H1 (cell line): ENCODE data around the gene SPATA19. TPM values are rescaled to one million over a fixed set of nuclear protein-coding genes. Genes with fewer than 3 reads are reported as not detected.

Experiments
- CTCF ChIA-PET: fragments of 300-600 bp; sonication (Branson Sonifier 250); formaldehyde crosslinking; loops from one replicate; lab custom pipeline; 2021; ENCODE audit not compliant: partially characterized antibody; lab: Charles Lee
- POLR2A ChIA-PET: fragments of 300-600 bp; sonication (Branson Sonifier 250); formaldehyde crosslinking; loops from one replicate; lab custom pipeline; 2021; ENCODE audit warnings: inconsistent platforms; ENCODE audit not compliant: partially characterized antibody; lab: Charles Lee
- DNase-seq, 2 experiments: peaks; one replicate each; pipeline versions ENCODE4 v3.0.0 to v3.0.0-alpha.2; 2010 to 2022; ENCODE audit warnings: low spot score in 2 of 2, low read depth in 1 of 2, mixed read lengths in 1 of 2
- FAIRE-seq: peaks from 2 replicates; lab custom pipeline; 2011; peaks lifted over from hg19 to GRCh38; lab: Jason Lieb, UNC
- H2AFZ ChIP-seq: 2 replicates; pipeline ENCODE4 v1.8.1; 2012; ENCODE audit warnings: low read length, inconsistent platforms
- H2AK5ac ChIP-seq: 2 replicates; pipeline ENCODE4 v1.6.1; 2013; ENCODE audit warnings: low read depth, low read length
- H2BK120ac ChIP-seq: replicated peaks from 2 replicates; pipeline ENCODE3; 2013; ENCODE audit warnings: low read depth, low read length, inconsistent platforms
- H2BK12ac ChIP-seq: 2 replicates; pipeline ENCODE4 v1.6.1; 2013; ENCODE audit warnings: low read depth, low read length
- H2BK15ac ChIP-seq: 2 replicates; pipeline ENCODE4 v1.6.1; 2013; ENCODE audit warnings: low read length
- H2BK20ac ChIP-seq: 2 replicates; pipeline ENCODE4 v1.6.1; 2013; ENCODE audit warnings: low read length
- H2BK5ac ChIP-seq: 2 replicates; pipeline ENCODE4 v1.6.1; 2013; ENCODE audit warnings: low read depth, low read length
- H3K14ac ChIP-seq: 2 replicates; pipeline ENCODE4 v1.6.1; 2013; ENCODE audit warnings: inconsistent platforms; ENCODE audit not compliant: insufficient read length
- H3K18ac ChIP-seq: 2 replicates; pipeline ENCODE4 v1.6.1; 2013; ENCODE audit warnings: low read length; ENCODE audit errors: extremely low read depth
- H3K23ac ChIP-seq: 2 replicates; pipeline ENCODE4 v1.6.1; 2013; ENCODE audit warnings: inconsistent platforms; ENCODE audit not compliant: insufficient read length
- H3K23me2 ChIP-seq: 2 replicates; pipeline ENCODE4 v1.6.1; 2013; ENCODE audit warnings: low read depth, low read length
- H3K27ac ChIP-seq: 2 replicates; pipeline ENCODE4 v1.6.1; 2011; ENCODE audit warnings: low read depth, low read length, inconsistent platforms
- H3K27me3 ChIP-seq, 4 experiments: replicated peaks in 1 of 4; 1 replicate in 1 of 4; 2 replicates in 3 of 4; pipeline versions ENCODE4 v1.6.1 to v1.8.1; 2011 to 2013; ENCODE audit warnings: low read length in 3 of 4, mild to moderate bottlenecking in 3 of 4, inconsistent platforms in 2 of 4, mixed read lengths in 2 of 4, moderate library complexity in 1 of 4; ENCODE audit not compliant: control insufficient read depth in 3 of 4, insufficient read depth in 3 of 4; ENCODE audit errors: extremely low read depth in 1 of 4
- H3K36me3 ChIP-seq, 4 experiments: 2 replicates each; pipeline versions ENCODE4 v1.6.1 to v1.8.1; 2011 to 2013; ENCODE audit warnings: mild to moderate bottlenecking in 4 of 4, low read length in 3 of 4, moderate library complexity in 2 of 4, control low read depth in 1 of 4, inconsistent platforms in 1 of 4; ENCODE audit not compliant: insufficient read depth in 4 of 4, control insufficient read depth in 2 of 4
- H3K4ac ChIP-seq: replicated peaks from 2 replicates; pipeline ENCODE3; 2013; ENCODE audit warnings: low read length, low read depth, mixed read lengths, inconsistent platforms; ENCODE audit not compliant: insufficient read length
- H3K4me1 ChIP-seq, 4 experiments: replicated peaks in 1 of 4; 1 replicate in 1 of 4; 2 replicates in 3 of 4; pipeline versions ENCODE4 v1.6.1 to v1.8.1; 2011 to 2013; ENCODE audit warnings: low read length in 3 of 4, inconsistent platforms in 2 of 4, mixed read lengths in 1 of 4; ENCODE audit not compliant: insufficient read depth in 4 of 4, control insufficient read depth in 3 of 4
- H3K4me2 ChIP-seq, 2 experiments: 2 replicates each; pipeline versions ENCODE4 v1.6.1 to v1.8.1; 2011 to 2013; ENCODE audit warnings: low read depth in 2 of 2, low read length in 2 of 2, control low read depth in 1 of 2, inconsistent platforms in 1 of 2, mild to moderate bottlenecking in 1 of 2; ENCODE audit not compliant: insufficient read depth in 1 of 2
- H3K4me3 ChIP-seq, 4 experiments: fragments of 200-600, 300-600 bp in 1 of 4; sonication (generic), shearing (Covaris generic), sonication (Bioruptor Twin) in 1 of 4; 2 replicates each; pipeline versions ENCODE4 v1.5.1 to v1.8.1; 2011 to 2016; ENCODE audit warnings: low read length in 4 of 4, low read depth in 3 of 4, control low read depth in 2 of 4, inconsistent platforms in 2 of 4, mild to moderate bottlenecking in 2 of 4, mixed read lengths in 1 of 4, moderate library complexity in 1 of 4; ENCODE audit not compliant: insufficient read depth in 2 of 4; ENCODE audit errors: extremely low read depth in 1 of 4
- H3K56ac ChIP-seq: replicated peaks from 2 replicates; pipeline ENCODE3; 2013; ENCODE audit warnings: low read depth, mild to moderate bottlenecking, mixed read lengths, low read length, inconsistent platforms; ENCODE audit not compliant: insufficient read length
- H3K79me1 ChIP-seq: 2 replicates; pipeline ENCODE4 v1.6.1; 2013; ENCODE audit warnings: low read depth, low read length, control low read depth
- H3K79me2 ChIP-seq, 2 experiments: 2 replicates each; pipeline versions ENCODE4 v1.6.1 to v1.8.1; 2012 to 2013; ENCODE audit warnings: low read length in 2 of 2, mild to moderate bottlenecking in 2 of 2, inconsistent platforms in 1 of 2; ENCODE audit not compliant: insufficient read depth in 2 of 2, control insufficient read depth in 1 of 2
- H3K9ac ChIP-seq, 4 experiments: replicated peaks in 1 of 4; 1 replicate in 1 of 4; 2 replicates in 3 of 4; pipeline versions ENCODE4 v1.6.1 to v1.8.1; 2011 to 2013; ENCODE audit warnings: low read depth in 3 of 4, low read length in 3 of 4, control low read depth in 2 of 4, mild to moderate bottlenecking in 2 of 4, moderate library complexity in 2 of 4, inconsistent platforms in 1 of 4; ENCODE audit errors: extremely low read depth in 1 of 4
- H3K9me3 ChIP-seq, 2 experiments: 2 replicates each; pipeline versions ENCODE4 v1.6.1 to v1.8.1; 2012 to 2013; ENCODE audit warnings: mild to moderate bottlenecking in 2 of 2, moderate library complexity in 2 of 2, control low read depth in 1 of 2, inconsistent platforms in 1 of 2, low read depth in 1 of 2, low read length in 1 of 2, mixed read lengths in 1 of 2; ENCODE audit not compliant: insufficient read depth in 2 of 2
- H4K20me1 ChIP-seq, 2 experiments: replicated peaks in 1 of 2; 2 replicates each; pipeline versions ENCODE3 to v1.8.1; 2011 to 2013; ENCODE audit warnings: inconsistent platforms in 2 of 2, low read length in 2 of 2, mild to moderate bottlenecking in 1 of 2; ENCODE audit not compliant: insufficient read depth in 2 of 2, control insufficient read depth in 1 of 2
- H4K5ac ChIP-seq: 2 replicates; pipeline ENCODE4 v1.6.1; 2013; ENCODE audit warnings: low read length, low read depth, mixed read lengths, inconsistent platforms; ENCODE audit not compliant: insufficient read length
- H4K8ac ChIP-seq: 2 replicates; pipeline ENCODE4 v1.8.0; 2013; ENCODE audit warnings: mild to moderate bottlenecking, moderate library complexity, low read length, inconsistent platforms; ENCODE audit not compliant: insufficient read depth; ENCODE audit errors: extremely low read depth
- H4K91ac ChIP-seq: replicated peaks from 2 replicates; pipeline ENCODE3; 2013; ENCODE audit warnings: low read length, mixed read lengths, inconsistent platforms; ENCODE audit not compliant: insufficient read length
- CEBPB ChIP-seq: IDR thresholded peaks from 2 replicates; pipeline ENCODE4 v1.6.1; 2012; ENCODE audit warnings: low read depth, low read length
- CHD1 ChIP-seq: IDR thresholded peaks from 2 replicates; pipeline ENCODE4 v1.6.1; 2012; ENCODE audit warnings: low read depth, low read length, improper control_type of control experiment
- JUND ChIP-seq: IDR thresholded peaks from 2 replicates; pipeline ENCODE4 v1.6.1; 2011; ENCODE audit warnings: mild to moderate bottlenecking, improper control_type of control experiment, low read length
- SAP30 ChIP-seq: fragments of 300-600 bp; sonication (generic); IDR thresholded peaks from 2 replicates; pipeline ENCODE4 v1.7.1; 2012; ENCODE audit warnings: low read length, moderate library complexity, mild to moderate bottlenecking, inconsistent platforms; ENCODE audit not compliant: insufficient read depth, insufficient replicate concordance
- SIN3A ChIP-seq, 2 experiments: IDR thresholded peaks in 1 of 2; conservative IDR thresholded peaks in 1 of 2; 2 replicates each; pipeline ENCODE4 v1.6.1; 2011 to 2012; ENCODE audit warnings: low read length in 2 of 2, improper control_type of control experiment in 1 of 2, low read depth in 1 of 2, mild to moderate bottlenecking in 1 of 2
- TEAD4 ChIP-seq: IDR thresholded peaks from 2 replicates; pipeline ENCODE4 v1.6.1; 2012; ENCODE audit warnings: low read depth, low read length, inconsistent platforms, mixed read lengths
- whole genome bisulfite sequencing, 2 experiments: shearing (Covaris generic) in 1 of 2; methylation state at CpG; one replicate each; pipeline versions ENCODE4 v1.1.6 to v1.1.7; 2013 to 2015; ENCODE audit warnings: low lambda C conversion rate in 2 of 2, mixed read lengths in 2 of 2, inconsistent platforms in 1 of 2, low coverage in 1 of 2, missing lambda C conversion rate in 1 of 2; ENCODE audit not compliant: insufficient replicate concordance in 2 of 2, insufficient coverage in 1 of 2, insufficient read length in 1 of 2; ENCODE audit errors: extremely low coverage in 1 of 2, missing lambda C conversion rate in 1 of 2; 5-methylcytosine and 5-hydroxymethylcytosine counted together
- polyA plus RNA-seq, 7 experiments: library from polyadenylated mRNA; depleted of rRNA in 3 of 7; stranded (reverse) in 5 of 7; unstranded in 2 of 7; fragments of >200 nt in 5 of 7; fragments of 200-250 nt in 2 of 7; gene quantifications; 1 replicate in 5 of 7; 2 replicates in 1 of 7; 4 replicates in 1 of 7; pipeline versions ENCODE4 v1.2.1 to v1.2.3, GENCODE V29; 2011 to 2013; ENCODE audit warnings: missing spikeins in 2 of 7, mixed read lengths in 2 of 7
- total RNA-seq: library from RNA; stranded (reverse); fragmentation: NEBNext Ultra II Directional; extraction: Animal tissue kit (Norgen Biotek cat#: 25700); gene quantifications from 2 replicates; pipeline ENCODE4 v1.2.1, GENCODE V29; 2021

SPATA19 gene
- total and polyA plus RNA-seq, 2 of the 8 experiments (the other 6 are each of a cell fraction or from before 2014, with no cell fraction given), result not detected

GRCh38 chr11:133842730-133843129 is 2.6 kb downstream of the SPATA19 start:
- no peak overlapping the region for H3K56ac ChIP-seq
- no peaks in the 10 kb centered on the region for H3K23me2 ChIP-seq
- no peak overlapping the region for H2BK15ac ChIP-seq
- WGBS, 2 experiments, result 68% methylated on average over 5 of the region's 5 CpGs; no CpG with 5 or more reads in 1 of the 2 experiments
- H3K79me2 ChIP-seq, result no peaks in the 10 kb centered on the region
- peaks cover 0 to 2% (median 0%) of the 10 kb centered on the region in 4 experiments; a peak in 1 of 7 replicates for H3K4me1 ChIP-seq
- no peak overlapping the region for H3K4ac ChIP-seq
- H2BK20ac ChIP-seq, result no peak overlapping the region
- no peak overlapping the region for H2BK12ac ChIP-seq
- H2AK5ac ChIP-seq, result no peak overlapping the region
- no peak overlapping the region for H4K91ac ChIP-seq
- no peak overlapping the region for H3K4me3 ChIP-seq
- H4K5ac ChIP-seq, result no peak overlapping the region
- no peaks in the 10 kb centered on the region for H3K79me1 ChIP-seq
- TF ChIP-seq CEBPB (no peak), TEAD4 (no peak), SAP30 (no peak), JUND (no peak), CHD1 (no peak), SIN3A (conservative IDR thresholded peaks at IDR 0.05 in 1 of 2, IDR thresholded peaks at IDR 0.05 in 1 of 2; ENCODE audit: low read depth in 1 of 2, low read length in 2 of 2) (no peak)
- H3K18ac ChIP-seq, result no peak overlapping the region
- no peak overlapping the region for H3K4me2 ChIP-seq
- no peak for DNase-seq
- no peak for FAIRE-seq
- H3K27ac ChIP-seq, result no peak overlapping the region
- H3K9me3 ChIP-seq, result peaks cover 0 to 4% of the 10 kb centered on the region in 2 experiments; a peak in 1 of 4 replicates
- no peaks in the 10 kb centered on the region for H4K20me1 ChIP-seq
- no peak overlapping the region for H2BK120ac ChIP-seq
- no peaks in the 10 kb centered on the region for H3K36me3 ChIP-seq
- H4K8ac ChIP-seq, result no peak overlapping the region
- no peak overlapping the region for H3K14ac ChIP-seq
- no peak overlapping the region for H3K23ac ChIP-seq
- H2BK5ac ChIP-seq, result no peak overlapping the region
- H3K9ac ChIP-seq, result no peak overlapping the region
- H2AFZ ChIP-seq, result no peak overlapping the region
- CTCF ChIA-PET, result interaction anchor here (2.1 to 3.0 kb wide), 2 partner anchors 8 to 764 kb away, joined by 7 to 13 read pairs; no protein-coding TSS in a partner anchor
- H3K27me3 ChIP-seq, result peaks cover 0 to 4% (median 0%) of the 10 kb centered on the region in 4 experiments; a peak in 1 of 7 replicates
- POLR2A ChIA-PET, result interaction anchor here (0.6 kb wide), 1 partner anchor 111 kb away, joined by 3 read pairs; no protein-coding TSS in a partner anchor
